Stimulated activated CD4-positive, alpha-beta T cell treated with anti-CD3 and anti-CD28 coated beads, Interleukin-15, amount 100 ng/mL, for 24 hours (primary cell): Measurements from ENCODE around the gene RPTOR.
A peak's percentile ranks its signal among the peaks of the same experiment; 100 is the strongest.

Experiments used
- DNase-seq: peaks from one replicate; pipeline ENCODE4 v3.0.0-alpha.2; 2020

Gene RPTOR

GRCh38 chr17:80996422-80997305 is 452.0 kb downstream of the RPTOR start:
- DNase-seq = no peak

GRCh38 chr17:80997424-80998117 is 452.9 kb downstream of the RPTOR start:
- no peak for DNase-seq

DNA sequence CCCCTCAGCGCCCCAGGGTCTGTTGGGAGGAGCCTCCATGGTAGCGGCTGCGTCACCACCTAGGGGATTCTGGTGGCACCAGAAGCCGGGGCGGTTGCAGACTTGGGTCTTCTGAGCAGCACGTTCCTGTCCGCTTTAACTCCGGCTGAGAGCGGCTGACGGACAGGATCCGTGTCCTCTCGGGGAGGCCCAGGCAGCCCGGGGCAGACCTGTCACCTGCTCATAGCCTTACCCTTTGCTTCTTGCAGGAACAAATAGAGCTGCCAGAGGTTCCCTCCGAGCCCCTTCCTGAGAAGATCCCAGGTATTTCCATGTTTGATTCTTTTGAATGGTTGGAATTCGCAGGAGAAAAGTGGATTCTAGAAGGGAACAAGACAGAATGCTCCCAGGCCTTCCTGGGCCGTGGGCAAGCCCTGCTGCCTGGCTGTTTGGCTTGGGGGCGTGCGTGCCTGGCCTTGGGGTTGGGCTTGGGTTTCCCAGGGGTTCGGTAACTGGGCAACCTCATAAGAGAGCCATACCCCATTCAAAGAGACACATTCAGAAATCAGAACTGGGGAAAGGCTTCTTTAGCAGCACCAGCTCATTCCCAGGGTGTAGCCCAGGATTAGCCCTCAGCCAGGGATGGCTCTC is 453.6 kb downstream of the RPTOR start:
- no peak for DNase-seq

- no peak for DNase-seq
Measured at GRCh38 chr17:80998748-80999535, 454.3 kb downstream of the RPTOR start.

GRCh38 chr17:80999536-81000333 is 455.1 kb downstream of the RPTOR start:
- DNase-seq = no peak

DNA sequence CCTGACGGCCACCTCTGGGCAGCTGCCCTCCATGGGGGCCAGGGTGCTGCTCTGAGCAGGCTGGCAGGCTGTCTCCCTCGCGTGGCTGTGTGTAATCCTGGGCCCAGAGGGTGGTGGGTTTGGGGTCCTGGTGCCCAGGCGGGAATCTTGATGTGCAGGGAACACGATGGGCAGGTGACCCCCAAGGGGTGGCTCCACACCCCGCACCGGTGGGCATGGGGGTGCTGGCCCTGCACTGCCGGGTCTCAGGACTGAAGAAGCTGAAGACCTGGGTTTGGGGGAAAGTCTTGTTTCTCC is 455.6 kb downstream of the RPTOR start:
- no peak for DNase-seq

DNA sequence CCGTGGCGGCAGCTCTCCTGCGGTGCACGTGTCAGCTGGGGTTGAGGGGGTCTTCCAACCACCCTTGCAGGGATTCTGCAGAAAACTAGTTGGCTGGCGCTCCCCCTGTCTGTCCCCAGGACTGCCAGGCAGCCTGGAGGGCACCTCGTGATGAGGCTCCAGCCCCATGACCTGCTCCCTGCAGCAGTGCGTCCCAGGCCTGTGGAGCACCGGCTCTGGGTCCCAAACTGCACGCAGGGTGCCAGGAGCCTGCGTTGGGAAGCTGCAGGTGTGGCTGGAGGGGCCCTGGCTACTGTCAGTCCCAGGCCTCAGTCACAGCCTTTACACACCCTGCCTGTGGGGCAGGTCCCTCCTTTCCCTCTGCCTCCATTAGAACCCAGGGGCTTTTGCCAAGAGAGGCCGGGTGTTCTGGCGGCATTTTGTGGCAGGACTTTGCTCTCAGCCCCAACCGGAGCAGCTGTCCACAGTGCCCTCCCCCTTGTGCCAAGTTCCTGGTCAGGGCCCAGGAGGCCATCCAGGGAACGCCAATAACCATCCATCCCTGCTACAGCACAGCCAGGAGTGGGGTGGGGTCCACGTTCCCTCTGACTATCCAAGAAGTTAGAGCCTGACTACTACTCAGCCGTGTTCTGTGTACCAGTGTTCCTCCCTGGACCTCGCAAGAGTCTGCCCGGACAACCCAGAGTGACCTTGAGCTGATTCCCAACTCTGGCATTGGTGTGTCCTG is 456.2 kb downstream of the RPTOR start:
- no peak for DNase-seq

DNA sequence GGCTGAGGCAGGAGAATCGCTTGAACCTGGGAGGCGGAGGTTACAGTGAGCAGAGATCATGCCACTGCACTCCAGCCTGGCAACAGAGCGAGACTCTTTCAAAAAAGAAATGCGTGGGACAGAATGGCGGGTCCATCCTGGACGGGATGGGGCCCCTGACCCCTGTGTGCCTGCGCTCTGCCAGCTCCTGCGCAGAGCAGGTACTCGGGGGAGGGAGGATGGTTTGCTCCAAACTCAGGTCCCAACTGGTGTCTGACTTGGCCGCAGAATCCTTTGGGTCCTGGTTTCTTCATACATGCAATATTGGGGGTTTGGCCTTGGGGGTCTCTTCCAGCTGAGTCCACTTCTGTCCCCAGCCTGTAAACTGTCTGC is 457.4 kb downstream of the RPTOR start:
- DNase-seq = no peak

DNA sequence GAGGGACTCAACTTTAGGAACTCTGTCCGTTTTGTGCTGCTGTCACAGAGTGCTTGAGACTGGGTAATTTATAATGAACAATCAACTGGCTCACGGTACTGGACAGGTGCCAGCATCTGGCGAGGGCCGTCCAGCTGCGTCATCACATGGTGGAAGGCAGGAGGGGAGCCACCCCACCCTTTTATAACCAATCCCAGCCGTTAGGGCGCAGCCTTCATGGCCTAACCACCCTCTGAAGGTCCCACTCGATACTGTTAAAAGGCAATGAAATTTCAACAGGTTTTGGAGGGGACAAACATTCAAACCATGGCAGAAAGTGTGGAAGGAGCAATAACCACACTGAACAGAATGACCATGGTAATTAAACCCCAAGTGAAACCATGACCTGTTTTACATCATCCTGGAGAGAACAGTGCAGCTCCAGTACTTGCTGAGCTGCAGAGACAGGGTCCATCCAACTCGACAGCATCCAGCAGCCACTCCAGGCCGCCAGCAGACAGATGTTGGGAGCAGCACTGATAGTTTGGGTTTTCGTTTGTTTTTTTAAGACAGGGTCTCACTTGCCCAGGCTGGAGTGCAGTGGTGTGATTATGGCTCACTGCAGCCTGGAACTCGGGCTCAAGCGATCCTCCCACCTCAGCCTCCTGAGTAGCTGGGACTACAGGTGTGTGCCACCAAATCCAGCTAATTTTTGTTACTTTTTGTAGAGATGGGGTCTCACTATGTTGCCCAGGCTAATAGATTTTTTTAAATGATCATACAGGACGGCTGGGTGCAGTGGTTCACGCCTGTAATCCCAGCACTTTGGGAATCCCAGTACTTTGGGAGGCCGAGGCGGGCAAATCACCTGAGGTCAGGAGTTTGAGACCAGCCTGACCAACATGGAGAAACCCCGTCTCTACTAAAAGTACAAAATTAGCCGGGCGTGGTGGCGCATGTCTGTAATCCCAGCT is 458.0 kb downstream of the RPTOR start:
- DNase-seq = no peak

- DNase-seq = peak; percentile 30
Measured at GRCh38 chr17:81003711-81004475, 459.3 kb downstream of the RPTOR start.

DNA sequence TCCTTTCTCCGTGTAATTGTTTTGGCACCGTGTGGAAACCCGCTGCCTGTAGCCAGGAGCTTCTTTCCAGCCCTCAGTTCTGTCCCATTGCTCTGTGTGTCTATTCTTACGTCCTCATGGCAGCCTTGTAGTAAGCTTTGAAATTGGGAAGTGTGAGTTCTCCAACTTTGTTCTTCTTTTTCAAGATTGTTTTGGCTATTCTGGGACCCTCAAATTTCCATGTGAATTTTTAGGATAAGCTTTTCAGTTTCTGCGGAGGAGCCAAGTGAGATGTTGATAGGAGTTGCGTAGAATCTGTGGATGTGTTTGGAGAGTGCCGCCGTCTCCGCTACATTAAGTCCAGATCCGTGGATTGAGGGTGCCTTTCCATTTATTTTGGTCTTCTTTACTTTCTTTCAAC is 462.3 kb downstream of the RPTOR start:
- no peak for DNase-seq

- no peak for DNase-seq
Measured at GRCh38 chr17:81008140-81008539, 463.5 kb downstream of the RPTOR start.

DNA sequence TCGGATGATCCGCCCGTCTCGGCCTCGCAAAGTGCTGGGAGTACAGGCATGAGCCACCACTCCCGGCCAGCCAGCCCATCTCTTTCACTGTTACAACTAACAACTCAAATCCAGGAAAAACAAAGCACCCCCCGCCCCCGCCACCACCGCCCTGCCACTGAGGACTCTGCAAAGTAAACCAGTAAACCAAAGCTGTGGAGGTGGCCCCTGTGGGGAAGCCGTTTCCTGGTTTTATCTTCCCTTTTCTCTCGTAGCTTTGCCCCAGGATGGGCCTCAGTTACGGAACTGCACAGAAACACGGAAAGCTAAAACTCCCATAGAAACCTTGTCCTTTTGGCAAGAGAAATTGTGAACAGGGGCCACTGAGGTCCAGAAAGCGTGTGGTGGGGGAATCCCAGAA is 464.5 kb downstream of the RPTOR start:
- DNase-seq = no peak

DNA sequence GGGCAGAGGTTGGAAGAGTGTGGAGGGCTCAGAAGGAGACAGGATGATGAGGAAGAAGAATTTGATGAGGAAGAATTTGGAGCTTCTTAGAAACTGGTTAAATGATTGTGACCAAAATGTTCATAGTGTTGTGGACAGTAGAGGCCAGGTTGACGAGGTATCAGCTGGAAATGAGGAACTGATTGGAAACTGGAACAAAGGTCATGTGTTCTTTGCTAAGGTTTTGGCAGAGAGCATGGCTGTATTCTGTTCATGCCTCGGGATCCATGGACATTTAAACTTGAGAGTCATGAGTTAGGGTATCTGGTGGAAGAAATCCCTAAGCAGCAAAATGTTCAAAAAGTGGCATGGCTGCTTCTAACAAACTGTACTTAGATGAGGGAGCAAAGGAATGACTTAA is 466.3 kb downstream of the RPTOR start:
- no peak for DNase-seq

DNA sequence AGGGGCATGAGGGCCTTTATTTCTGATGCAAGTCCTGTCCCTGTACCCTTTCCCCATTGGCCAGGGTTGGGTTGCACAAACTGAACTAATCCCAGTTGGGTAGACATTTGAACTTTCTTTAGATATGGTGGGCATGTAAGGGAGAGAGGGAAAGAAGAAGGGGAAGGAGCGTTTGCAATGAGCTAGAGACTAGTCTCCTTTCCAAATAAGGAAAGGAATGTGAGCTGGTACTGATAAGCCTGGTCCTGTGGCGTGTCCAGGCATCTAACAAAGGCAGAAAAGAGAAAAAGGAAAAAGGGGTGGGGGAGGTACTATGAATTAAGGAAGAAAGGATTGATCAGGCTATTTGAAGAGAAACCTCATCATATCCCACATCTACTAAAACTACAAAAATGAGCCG is 467.3 kb downstream of the RPTOR start:
- DNase-seq = no peak

GRCh38 chr17:81012574-81013447 is 468.2 kb downstream of the RPTOR start:
- DNase-seq = no peak

GRCh38 chr17:81013642-81014041 is 469.0 kb downstream of the RPTOR start:
- no peak for DNase-seq

DNA sequence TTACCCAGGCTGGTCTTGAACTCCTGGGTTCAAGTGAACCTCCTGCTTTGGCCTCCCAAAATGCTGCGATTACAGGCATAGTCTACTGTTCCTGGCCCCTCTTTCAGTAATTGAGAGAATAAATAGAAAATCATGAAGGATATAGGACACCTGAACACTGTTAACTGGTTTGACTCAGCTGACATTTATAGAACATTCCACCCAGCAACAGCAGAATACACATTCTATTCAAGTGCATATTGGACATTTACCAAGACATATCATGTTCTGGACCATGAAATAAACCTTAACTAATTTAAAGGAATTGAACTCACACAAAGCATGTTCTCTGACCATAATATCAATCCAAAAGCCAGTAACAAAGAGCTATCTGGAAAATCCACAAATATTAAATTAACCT is 470.5 kb downstream of the RPTOR start:
- no peak for DNase-seq
